HEK293 (cell line): ENCODE results near the gene HOXB8.

Source experiments
- CTCF ChIA-PET: fragments of 350-600 bp; formaldehyde crosslinking; extraction: SDS; loops from one replicate; lab custom pipeline; 2021; ENCODE audit warnings: antibody characterized with exemption; lab: Yijun Ruan, JAX
- POLR2A ChIA-PET: fragments of 300-600 bp; formaldehyde crosslinking; extraction: SDS; loops from one replicate; lab custom pipeline; 2020; ENCODE audit warnings: antibody characterized with exemption, inconsistent platforms; lab: Yijun Ruan, JAX
- H3K27ac ChIP-seq: fragments of 200-500 bp; sonication (Bioruptor generic); 2 replicates; pipeline ENCODE4 v1.5.1; 2014; ENCODE audit warnings: low read depth, low read length, control low read depth, inconsistent platforms; ENCODE audit errors: extremely low read depth
- H3K36me3 ChIP-seq, 2 experiments: fragments of 200-500 bp in 1 of 2; sonication (Bioruptor generic) in 1 of 2; 1 replicate in 1 of 2; 2 replicates in 1 of 2; pipeline ENCODE4 v1.5.1; 2014 to 2017; ENCODE audit warnings: inconsistent platforms in 2 of 2, low read length in 2 of 2; ENCODE audit not compliant: control insufficient read depth in 2 of 2, insufficient read depth in 1 of 2
- H3K4me1 ChIP-seq: fragments of 200-500 bp; sonication (Bioruptor generic); 2 replicates; pipeline ENCODE4 v1.5.1; 2014; ENCODE audit warnings: mild to moderate bottlenecking, low read length, inconsistent platforms; ENCODE audit not compliant: control insufficient read depth, insufficient read depth
- H3K4me3 ChIP-seq: 2 replicates; pipeline ENCODE4 v1.5.1; 2011; ENCODE audit warnings: low read depth, mild to moderate bottlenecking, control low read depth, low read length, moderate library complexity
- H3K9me3 ChIP-seq: fragments of 200-500 bp; sonication (Bioruptor generic); 2 replicates; pipeline ENCODE4 v1.5.1; 2014; ENCODE audit warnings: low read depth, low read length, inconsistent platforms; ENCODE audit not compliant: control insufficient read depth, insufficient read depth
- GLIS2 ChIP-seq: fragments of 450-650 bp; formaldehyde crosslinking; IDR thresholded peaks from 2 replicates; pipeline ENCODE4 v1.5.1; 2016; ENCODE audit warnings: missing biosample characterization, missing genetic modification characterization
- HOXA7 ChIP-seq: sonication (generic); formaldehyde crosslinking; IDR thresholded peaks from 2 replicates; pipeline ENCODE4 v1.8.1; 2022; ENCODE audit warnings: missing genetic modification reagents, borderline replicate concordance
- MZF1 ChIP-seq: fragments of 450-650 bp; formaldehyde crosslinking; IDR thresholded peaks from 2 replicates; pipeline ENCODE4 v1.5.1; 2017; ENCODE audit warnings: missing biosample characterization, missing genetic modification characterization, borderline replicate concordance
- SALL2 ChIP-seq: fragments of 450-650 bp; formaldehyde crosslinking; IDR thresholded peaks from 2 replicates; pipeline ENCODE4 v1.5.0; 2017; ENCODE audit warnings: missing biosample characterization, mild to moderate bottlenecking, missing genetic modification characterization, borderline replicate concordance
- TRIM28 ChIP-seq: IDR thresholded peaks from 2 replicates; pipeline ENCODE4 v1.6.1; 2011; ENCODE audit warnings: low read length, control low read depth, borderline replicate concordance
- ZNF16 ChIP-seq: fragments of 450-650 bp; formaldehyde crosslinking; IDR thresholded peaks from 2 replicates; pipeline ENCODE4 v1.5.1; 2016; ENCODE audit warnings: low read depth, missing biosample characterization, missing genetic modification characterization
- ZNF202 ChIP-seq: fragments of 450-650 bp; formaldehyde crosslinking; IDR thresholded peaks from 2 replicates; pipeline ENCODE4 v1.5.1; 2016; ENCODE audit warnings: missing biosample characterization, missing genetic modification characterization, borderline replicate concordance
- ZNF311 ChIP-seq: fragments of 450-650 bp; formaldehyde crosslinking; IDR thresholded peaks from 2 replicates; pipeline ENCODE4 v1.5.1; 2017; ENCODE audit warnings: missing biosample characterization, missing genetic modification characterization, borderline replicate concordance
- ZNF473 ChIP-seq: fragments of 450-650 bp; formaldehyde crosslinking; IDR thresholded peaks from 2 replicates; pipeline ENCODE4 v1.5.1; 2017; ENCODE audit warnings: missing biosample characterization, missing genetic modification characterization
- ZNF621 ChIP-seq: fragments of 450-650 bp; formaldehyde crosslinking; IDR thresholded peaks from 2 replicates; pipeline ENCODE4 v1.5.1; 2017; ENCODE audit warnings: missing biosample characterization, missing genetic modification characterization
- ZNF626 ChIP-seq: fragments of 450-650 bp; sonication (Bioruptor Pico); formaldehyde crosslinking; IDR thresholded peaks from 2 replicates; pipeline ENCODE4 v1.5.1; 2018; ENCODE audit warnings: missing biosample characterization, missing genetic modification characterization, inconsistent platforms
- ZNF791 ChIP-seq: fragments of 450-650 bp; formaldehyde crosslinking; IDR thresholded peaks from 2 replicates; pipeline ENCODE4 v1.5.1; 2016; ENCODE audit warnings: missing biosample characterization, missing genetic modification characterization
- TF ChIP-seq, protein P1 (sequence below): fragments of 450-650 bp; formaldehyde crosslinking; IDR thresholded peaks from 2 replicates; pipeline ENCODE4 v1.5.1; 2016; ENCODE audit warnings: missing biosample characterization, missing genetic modification characterization
- TF ChIP-seq, protein P2 (sequence below): fragments of 450-650 bp; formaldehyde crosslinking; IDR thresholded peaks from 2 replicates; pipeline ENCODE4 v1.5.1; 2016; ENCODE audit warnings: missing biosample characterization, missing genetic modification characterization
- TF ChIP-seq, protein P3 (sequence below): fragments of 450-650 bp; formaldehyde crosslinking; IDR thresholded peaks from 2 replicates; pipeline ENCODE4 v1.5.1; 2017; ENCODE audit warnings: missing biosample characterization, missing genetic modification characterization
- TF ChIP-seq, protein P4 (sequence below): fragments of 450-650 bp; formaldehyde crosslinking; IDR thresholded peaks from 2 replicates; pipeline ENCODE4 v1.5.1; 2017; ENCODE audit warnings: missing biosample characterization, missing genetic modification characterization
- TF ChIP-seq, protein P5 (sequence below): fragments of 450-650 bp; formaldehyde crosslinking; IDR thresholded peaks from 2 replicates; pipeline ENCODE4 v1.5.1; 2016; ENCODE audit warnings: missing biosample characterization, missing genetic modification characterization
- TF ChIP-seq, protein P6 (sequence below): fragments of 450-650 bp; formaldehyde crosslinking; conservative IDR thresholded peaks from 2 replicates; pipeline ENCODE4 v1.5.1; 2016; ENCODE audit warnings: low read depth, missing biosample characterization, missing genetic modification characterization

HOXB8 gene

DNA sequence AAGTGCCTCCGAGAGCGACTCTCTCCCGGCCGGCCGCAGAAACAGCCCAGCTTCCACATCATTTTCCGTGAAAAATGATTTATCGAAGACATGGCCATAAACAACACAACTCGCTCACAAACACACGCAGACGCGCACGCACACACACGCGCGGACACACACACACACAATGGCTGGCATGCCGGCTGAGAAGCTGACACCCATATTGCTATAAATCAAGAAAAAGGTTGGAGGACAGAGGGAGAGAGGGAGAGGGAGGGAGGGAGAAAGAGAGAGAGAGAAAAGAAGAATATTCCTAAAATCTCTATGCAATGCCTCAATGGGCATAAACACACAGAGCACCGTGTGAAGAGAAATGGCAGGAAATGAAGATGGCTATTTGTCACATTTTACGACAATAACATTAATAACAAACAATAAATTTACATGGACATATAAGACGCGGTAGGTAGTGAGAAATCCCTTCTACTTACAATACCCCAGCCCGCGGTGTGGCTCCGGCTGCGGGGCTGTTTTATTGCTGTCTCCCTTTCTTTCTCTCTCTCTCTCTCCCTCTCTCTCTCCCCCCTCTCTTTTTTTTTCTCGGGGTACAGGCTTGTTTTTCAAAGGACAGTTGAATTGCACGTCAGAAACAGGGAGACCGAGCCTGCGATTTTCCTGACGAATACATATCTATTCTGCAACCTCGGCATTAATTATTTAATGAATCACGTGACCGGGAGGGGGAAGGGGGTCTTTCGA is 46.4 kb downstream of the HOXB8 start (continued):
- TF ChIP-seq, protein P1, sequence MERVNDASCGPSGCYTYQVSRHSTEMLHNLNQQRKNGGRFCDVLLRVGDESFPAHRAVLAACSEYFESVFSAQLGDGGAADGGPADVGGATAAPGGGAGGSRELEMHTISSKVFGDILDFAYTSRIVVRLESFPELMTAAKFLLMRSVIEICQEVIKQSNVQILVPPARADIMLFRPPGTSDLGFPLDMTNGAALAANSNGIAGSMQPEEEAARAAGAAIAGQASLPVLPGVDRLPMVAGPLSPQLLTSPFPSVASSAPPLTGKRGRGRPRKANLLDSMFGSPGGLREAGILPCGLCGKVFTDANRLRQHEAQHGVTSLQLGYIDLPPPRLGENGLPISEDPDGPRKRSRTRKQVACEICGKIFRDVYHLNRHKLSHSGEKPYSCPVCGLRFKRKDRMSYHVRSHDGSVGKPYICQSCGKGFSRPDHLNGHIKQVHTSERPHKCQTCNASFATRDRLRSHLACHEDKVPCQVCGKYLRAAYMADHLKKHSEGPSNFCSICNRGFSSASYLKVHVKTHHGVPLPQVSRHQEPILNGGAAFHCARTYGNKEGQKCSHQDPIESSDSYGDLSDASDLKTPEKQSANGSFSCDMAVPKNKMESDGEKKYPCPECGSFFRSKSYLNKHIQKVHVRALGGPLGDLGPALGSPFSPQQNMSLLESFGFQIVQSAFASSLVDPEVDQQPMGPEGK (tag by site-specific recombination): peak; percentile 41; the same call in 1 of the 2 replicates
- TF ChIP-seq, protein P2, sequence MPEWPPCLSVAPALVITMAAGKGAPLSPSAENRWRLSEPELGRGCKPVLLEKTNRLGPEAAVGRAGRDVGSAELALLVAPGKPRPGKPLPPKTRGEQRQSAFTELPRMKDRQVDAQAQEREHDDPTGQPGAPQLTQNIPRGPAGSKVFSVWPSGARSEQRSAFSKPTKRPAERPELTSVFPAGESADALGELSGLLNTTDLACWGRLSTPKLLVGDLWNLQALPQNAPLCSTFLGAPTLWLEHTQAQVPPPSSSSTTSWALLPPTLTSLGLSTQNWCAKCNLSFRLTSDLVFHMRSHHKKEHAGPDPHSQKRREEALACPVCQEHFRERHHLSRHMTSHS (tag by site-specific recombination): peak; percentile 27; the same call in 1 of the 2 replicates
- TF ChIP-seq, protein P3, sequence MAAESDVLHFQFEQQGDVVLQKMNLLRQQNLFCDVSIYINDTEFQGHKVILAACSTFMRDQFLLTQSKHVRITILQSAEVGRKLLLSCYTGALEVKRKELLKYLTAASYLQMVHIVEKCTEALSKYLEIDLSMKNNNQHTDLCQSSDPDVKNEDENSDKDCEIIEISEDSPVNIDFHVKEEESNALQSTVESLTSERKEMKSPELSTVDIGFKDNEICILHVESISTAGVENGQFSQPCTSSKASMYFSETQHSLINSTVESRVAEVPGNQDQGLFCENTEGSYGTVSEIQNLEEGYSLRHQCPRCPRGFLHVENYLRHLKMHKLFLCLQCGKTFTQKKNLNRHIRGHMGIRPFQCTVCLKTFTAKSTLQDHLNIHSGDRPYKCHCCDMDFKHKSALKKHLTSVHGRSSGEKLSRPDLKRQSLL: no peak
- TF ChIP-seq ZNF621 (tag by site-specific recombination): no peak
- TF ChIP-seq, protein P4, sequence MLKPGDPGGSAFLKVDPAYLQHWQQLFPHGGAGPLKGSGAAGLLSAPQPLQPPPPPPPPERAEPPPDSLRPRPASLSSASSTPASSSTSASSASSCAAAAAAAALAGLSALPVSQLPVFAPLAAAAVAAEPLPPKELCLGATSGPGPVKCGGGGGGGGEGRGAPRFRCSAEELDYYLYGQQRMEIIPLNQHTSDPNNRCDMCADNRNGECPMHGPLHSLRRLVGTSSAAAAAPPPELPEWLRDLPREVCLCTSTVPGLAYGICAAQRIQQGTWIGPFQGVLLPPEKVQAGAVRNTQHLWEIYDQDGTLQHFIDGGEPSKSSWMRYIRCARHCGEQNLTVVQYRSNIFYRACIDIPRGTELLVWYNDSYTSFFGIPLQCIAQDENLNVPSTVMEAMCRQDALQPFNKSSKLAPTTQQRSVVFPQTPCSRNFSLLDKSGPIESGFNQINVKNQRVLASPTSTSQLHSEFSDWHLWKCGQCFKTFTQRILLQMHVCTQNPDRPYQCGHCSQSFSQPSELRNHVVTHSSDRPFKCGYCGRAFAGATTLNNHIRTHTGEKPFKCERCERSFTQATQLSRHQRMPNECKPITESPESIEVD (tag by site-specific recombination): peak; percentile 71
- TF ChIP-seq, protein P5, sequence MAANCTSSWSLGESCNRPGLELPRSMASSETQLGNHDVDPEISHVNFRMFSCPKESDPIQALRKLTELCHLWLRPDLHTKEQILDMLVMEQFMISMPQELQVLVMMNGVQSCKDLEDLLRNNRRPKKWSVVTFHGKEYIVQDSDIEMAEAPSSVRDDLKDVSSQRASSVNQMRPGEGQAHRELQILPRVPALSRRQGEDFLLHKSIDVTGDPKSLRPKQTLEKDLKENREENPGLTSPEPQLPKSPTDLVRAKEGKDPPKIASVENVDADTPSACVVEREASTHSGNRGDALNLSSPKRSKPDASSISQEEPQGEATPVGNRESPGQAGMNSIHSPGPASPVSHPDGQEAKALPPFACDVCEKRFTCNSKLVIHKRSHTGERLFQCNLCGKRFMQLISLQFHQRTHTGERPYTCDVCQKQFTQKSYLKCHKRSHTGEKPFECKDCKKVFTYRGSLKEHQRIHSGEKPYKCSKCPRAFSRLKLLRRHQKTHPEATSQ (tag by site-specific recombination): no peak
- TF ChIP-seq ZNF16 (tag by site-specific recombination): no peak
- TF ChIP-seq HOXA7 (CRISPR knock-in tag): no peak
- no peak for TF ChIP-seq ZNF311 (tag by site-specific recombination)

DNA sequence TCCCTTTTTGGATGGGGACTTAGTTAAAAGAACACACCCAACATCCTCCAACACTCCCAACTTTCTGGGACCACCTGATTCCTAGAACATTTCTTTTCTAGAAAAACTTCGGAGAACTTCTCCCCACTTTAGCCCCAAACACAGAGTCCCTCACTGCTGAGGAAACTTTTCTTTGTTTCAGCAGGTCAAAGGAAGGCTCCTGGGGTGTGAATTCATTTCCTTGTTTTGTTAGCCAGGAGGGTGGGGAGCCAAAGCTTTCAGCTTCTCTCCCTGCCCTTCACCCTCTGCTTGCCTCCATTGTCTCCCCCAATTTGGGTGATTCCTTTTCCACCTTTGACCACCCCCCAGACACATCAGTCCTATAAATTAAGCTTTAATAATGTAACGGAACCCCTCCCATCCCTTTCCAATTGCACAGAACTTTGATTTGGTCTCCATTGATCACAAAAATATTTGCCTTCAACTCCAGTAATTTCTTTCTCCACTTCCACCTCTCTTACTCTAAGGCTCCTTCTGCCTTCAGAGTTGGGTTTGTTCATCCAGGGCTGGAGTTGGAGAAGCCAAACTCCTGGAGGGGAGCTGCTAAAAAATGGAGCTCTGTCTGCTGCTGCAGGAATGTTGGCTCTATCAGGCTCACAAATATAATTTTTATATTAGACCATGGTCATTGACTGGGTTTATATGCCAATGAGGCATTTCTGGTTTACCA is 47.3 kb downstream of the HOXB8 start:
- Histone ChIP-seq H3K4me3 (no peak overlapping the region), H3K27ac (peak overlapping the region; percentile 47), H3K4me1 (peaks cover 92% of the 10 kb centered on the region), H3K36me3 (peaks cover 8 to 60% of the 10 kb centered on the region in 2 experiments), H3K9me3 (no peaks in the 10 kb centered on the region)
- POLR2A ChIA-PET: no interaction called here
- CTCF ChIA-PET: interaction anchor here (0.6 to 1.5 kb wide), 3 partner anchors 10 to 260 kb away, joined by 3 to 5 read pairs (median 3); no protein-coding TSS in a partner anchor
- TF ChIP-seq ZNF791 (tag by site-specific recombination) (no peak), GLIS2 (tag by site-specific recombination) (no peak), MZF1 (tag by site-specific recombination) (0 out of 2 replicates have a peak, but pooled peaks have one; percentile 56), ZNF473 (no peak), SALL2 (tag by site-specific recombination) (no peak), ZNF202 (tag by site-specific recombination) (no peak), TRIM28 (no peak), ZNF626 (tag by site-specific recombination) (no peak)
- TF ChIP-seq, protein P6, sequence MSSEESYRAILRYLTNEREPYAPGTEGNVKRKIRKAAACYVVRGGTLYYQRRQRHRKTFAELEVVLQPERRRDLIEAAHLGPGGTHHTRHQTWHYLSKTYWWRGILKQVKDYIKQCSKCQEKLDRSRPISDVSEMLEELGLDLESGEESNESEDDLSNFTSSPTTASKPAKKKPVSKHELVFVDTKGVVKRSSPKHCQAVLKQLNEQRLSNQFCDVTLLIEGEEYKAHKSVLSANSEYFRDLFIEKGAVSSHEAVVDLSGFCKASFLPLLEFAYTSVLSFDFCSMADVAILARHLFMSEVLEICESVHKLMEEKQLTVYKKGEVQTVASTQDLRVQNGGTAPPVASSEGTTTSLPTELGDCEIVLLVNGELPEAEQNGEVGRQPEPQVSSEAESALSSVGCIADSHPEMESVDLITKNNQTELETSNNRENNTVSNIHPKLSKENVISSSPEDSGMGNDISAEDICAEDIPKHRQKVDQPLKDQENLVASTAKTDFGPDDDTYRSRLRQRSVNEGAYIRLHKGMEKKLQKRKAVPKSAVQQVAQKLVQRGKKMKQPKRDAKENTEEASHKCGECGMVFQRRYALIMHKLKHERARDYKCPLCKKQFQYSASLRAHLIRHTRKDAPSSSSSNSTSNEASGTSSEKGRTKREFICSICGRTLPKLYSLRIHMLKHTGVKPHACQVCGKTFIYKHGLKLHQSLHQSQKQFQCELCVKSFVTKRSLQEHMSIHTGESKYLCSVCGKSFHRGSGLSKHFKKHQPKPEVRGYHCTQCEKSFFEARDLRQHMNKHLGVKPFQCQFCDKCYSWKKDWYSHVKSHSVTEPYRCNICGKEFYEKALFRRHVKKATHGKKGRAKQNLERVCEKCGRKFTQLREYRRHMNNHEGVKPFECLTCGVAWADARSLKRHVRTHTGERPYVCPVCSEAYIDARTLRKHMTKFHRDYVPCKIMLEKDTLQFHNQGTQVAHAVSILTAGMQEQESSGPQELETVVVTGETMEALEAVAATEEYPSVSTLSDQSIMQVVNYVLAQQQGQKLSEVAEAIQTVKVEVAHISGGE (tag by site-specific recombination): peak; percentile 30; the same call in 1 of the 2 replicates
- TF ChIP-seq, all 188 proteins: peak for 2
